DND-41 (cell line): ENCODE measurements around the gene FGF1.

ENCODE experiments used
- ATAC-seq: fragments of 200-7000 bp; cut with Tn5 transposase; 3 replicates; pipeline ENCODE4 v1.9.1; 2021; ENCODE audit warnings: low read depth; ENCODE audit not compliant: insufficient read depth
- DNase-seq: peaks from one replicate; pipeline ENCODE4 v3.0.0-alpha.2; 2020
- H2AFZ ChIP-seq: 2 replicates; pipeline ENCODE4 v1.6.0; 2012; ENCODE audit warnings: low read depth, low read length
- H3K27ac ChIP-seq: 2 replicates; pipeline ENCODE4 v1.5.1; 2012; ENCODE audit warnings: low read length, inconsistent platforms
- H3K27me3 ChIP-seq: fragments of 200-600 bp; sonication (generic); 2 replicates; pipeline ENCODE4 v1.6.0; 2012; ENCODE audit warnings: low read length, mild to moderate bottlenecking, inconsistent platforms; ENCODE audit not compliant: insufficient read depth, poor library complexity
- H3K36me3 ChIP-seq: 2 replicates; pipeline ENCODE4 v1.5.1; 2012; ENCODE audit warnings: low read length, inconsistent platforms; ENCODE audit not compliant: insufficient read depth
- H3K4me1 ChIP-seq: 2 replicates; pipeline ENCODE4 v1.5.1; 2012; ENCODE audit warnings: mild to moderate bottlenecking, low read length; ENCODE audit not compliant: insufficient read depth
- H3K4me2 ChIP-seq: 2 replicates; pipeline ENCODE4 v1.6.0; 2012; ENCODE audit warnings: mild to moderate bottlenecking, moderate library complexity, low read length, inconsistent platforms; ENCODE audit not compliant: insufficient read depth
- H3K4me3 ChIP-seq, 2 experiments: fragments of 200-600 bp in 1 of 2; shearing (Covaris generic) in 1 of 2; 2 replicates each; pipeline ENCODE4 v1.5.1; 2012 to 2016; ENCODE audit warnings: inconsistent platforms in 2 of 2, low read length in 2 of 2, mild to moderate bottlenecking in 2 of 2, low read depth in 1 of 2, moderate library complexity in 1 of 2
- H3K79me2 ChIP-seq: 2 replicates; pipeline ENCODE4 v1.6.0; 2012; ENCODE audit warnings: low read length, inconsistent platforms; ENCODE audit not compliant: insufficient read depth
- H3K9ac ChIP-seq: 2 replicates; pipeline ENCODE4 v1.6.0; 2012; ENCODE audit warnings: low read depth, mild to moderate bottlenecking, inconsistent platforms, low read length, moderate library complexity
- H3K9me3 ChIP-seq: 2 replicates; pipeline ENCODE4 v1.5.1; 2012; ENCODE audit warnings: low read length, moderate library complexity, mild to moderate bottlenecking, inconsistent platforms; ENCODE audit not compliant: insufficient read depth, severe bottlenecking
- H4K20me1 ChIP-seq: 2 replicates; pipeline ENCODE4 v1.6.0; 2012; ENCODE audit warnings: low read length; ENCODE audit not compliant: insufficient read depth
- CTCF ChIP-seq: IDR thresholded peaks from 2 replicates; pipeline ENCODE4 v1.5.1; 2012; ENCODE audit warnings: borderline replicate concordance, low read length, moderate library complexity, mild to moderate bottlenecking; ENCODE audit not compliant: poor library complexity, severe bottlenecking; ENCODE audit errors: extremely low read depth
- EZH2 ChIP-seq: IDR thresholded peaks from 3 replicates; pipeline ENCODE4 v1.6.1; 2012; ENCODE audit warnings: borderline replicate concordance, low read depth, mild to moderate bottlenecking, moderate library complexity, low read length, inconsistent platforms; ENCODE audit not compliant: severe bottlenecking

FGF1 gene

GRCh38 chr5:142612494-142613270 lies 73.2 kb downstream of the FGF1 start:
- peaks cover 5% of the 10 kb centered on the region for H3K4me1 ChIP-seq
- H3K9me3 ChIP-seq, result no peaks in the 10 kb centered on the region
- H3K79me2 ChIP-seq, result no peaks in the 10 kb centered on the region
- ATAC-seq (no peak), DNase-seq (no peak)
- no peak overlapping the region for H3K4me3 ChIP-seq
- H3K27ac ChIP-seq, result no peak overlapping the region
- no peak overlapping the region for H3K4me2 ChIP-seq
- TF ChIP-seq CTCF (no peak), EZH2 (no peak)
- no peaks in the 10 kb centered on the region for H3K27me3 ChIP-seq
- H2AFZ ChIP-seq, result no peak overlapping the region
- no peaks in the 10 kb centered on the region for H4K20me1 ChIP-seq
- H3K36me3 ChIP-seq, result no peaks in the 10 kb centered on the region
- no peak overlapping the region for H3K9ac ChIP-seq

- TF ChIP-seq CTCF (peak; percentile 91), EZH2 (no peak)
- Histone ChIP-seq H3K79me2 (no peaks in the 10 kb centered on the region), H3K27me3 (no peaks in the 10 kb centered on the region), H3K4me1 (peaks cover 4% of the 10 kb centered on the region; the same call in 1 of the 2 replicates), H3K9me3 (no peaks in the 10 kb centered on the region), H3K4me2 (no peak overlapping the region), H3K36me3 (no peaks in the 10 kb centered on the region), H3K9ac (no peak overlapping the region), H4K20me1 (no peaks in the 10 kb centered on the region), H3K27ac (no peak overlapping the region), H2AFZ (no peak overlapping the region), H3K4me3 (no peak overlapping the region)
- peak; percentile 76 for DNase-seq
- peak; percentile 98 for ATAC-seq
Measured at GRCh38 chr5:142611154-142611553, 74.7 kb downstream of the FGF1 start.

GRCh38 chr5:142610176-142611001 lies 75.5 kb downstream of the FGF1 start:
- peaks cover 4% of the 10 kb centered on the region; the same call in 1 of the 2 replicates for H3K4me1 ChIP-seq
- DNase-seq (no peak), ATAC-seq (no peak)
- no peaks in the 10 kb centered on the region for H3K27me3 ChIP-seq
- TF ChIP-seq CTCF (no peak), EZH2 (no peak)
- H3K9me3 ChIP-seq, result no peaks in the 10 kb centered on the region
- no peak overlapping the region for H3K27ac ChIP-seq
- no peak overlapping the region for H3K9ac ChIP-seq
- H3K79me2 ChIP-seq, result no peaks in the 10 kb centered on the region
- no peaks in the 10 kb centered on the region for H3K36me3 ChIP-seq
- H3K4me3 ChIP-seq, result no peak overlapping the region
- H3K4me2 ChIP-seq, result no peak overlapping the region
- no peaks in the 10 kb centered on the region for H4K20me1 ChIP-seq
- H2AFZ ChIP-seq, result no peak overlapping the region
